ES-I3 (cell line): Measurements from ENCODE around the gene DNAJC6.
"Not testable (repeated sequence)": the region's sequence is repeated elsewhere in the genome, so short reads cannot be mapped to it uniquely, and the experiment has no call there.

Experiments
- H3K36me3 ChIP-seq: 2 replicates; pipeline ENCODE4 v1.6.1; 2013; ENCODE audit warnings: mild to moderate bottlenecking, low read length, control low read depth, moderate library complexity; ENCODE audit not compliant: insufficient read depth
- H3K4me1 ChIP-seq: 2 replicates; pipeline ENCODE4 v1.6.1; 2013; ENCODE audit warnings: mild to moderate bottlenecking, control low read depth, low read length; ENCODE audit not compliant: insufficient read depth
- H3K9ac ChIP-seq: 2 replicates; pipeline ENCODE4 v1.6.1; 2013; ENCODE audit warnings: low read depth, mild to moderate bottlenecking, low read length, moderate library complexity
- H3K9me3 ChIP-seq: 2 replicates; pipeline ENCODE4 v1.6.1; 2013; ENCODE audit warnings: mild to moderate bottlenecking, low read length, moderate library complexity; ENCODE audit not compliant: control insufficient read depth, insufficient read depth

The DNAJC6 gene

DNA sequence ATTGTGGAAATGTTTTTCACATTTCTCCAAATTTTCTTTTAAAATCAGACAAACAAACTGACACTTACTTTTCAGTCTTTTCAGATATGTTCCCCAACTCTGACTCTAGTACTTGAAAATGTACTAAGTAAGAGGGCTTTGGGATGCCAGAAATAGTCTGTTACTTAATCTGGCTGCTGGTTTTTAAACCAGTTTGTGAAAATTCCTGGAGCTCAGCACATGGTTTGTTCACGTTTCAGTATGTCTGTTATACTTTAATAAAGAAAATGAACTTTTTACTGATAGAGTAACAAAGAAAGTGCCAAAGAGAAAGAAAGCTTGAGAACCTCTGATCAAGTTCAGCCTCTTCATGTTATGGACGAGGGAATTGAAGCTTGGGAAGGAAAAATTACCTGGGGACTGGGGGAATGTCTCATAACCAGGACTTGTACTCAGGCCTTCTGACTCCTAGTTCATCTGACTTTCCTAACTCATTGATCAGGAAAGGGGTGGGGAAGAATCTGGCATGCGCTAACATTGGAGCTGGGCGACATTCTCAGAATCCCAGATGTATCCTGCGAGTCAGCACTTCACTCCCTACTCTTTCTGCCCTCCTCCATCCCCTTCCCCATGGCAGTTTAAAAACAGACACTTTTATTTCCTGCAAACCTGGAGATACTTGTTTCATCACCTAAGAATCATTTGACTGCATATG is 30.8 kb upstream of the DNAJC6 start:
- Histone ChIP-seq H3K4me1 (peaks cover 33% of the 10 kb centered on the region), H3K9ac (peak overlapping the region; percentile 44; the same call in 1 of the 2 replicates), H3K36me3 (no peaks in the 10 kb centered on the region), H3K9me3 (no peaks in the 10 kb centered on the region)

DNA sequence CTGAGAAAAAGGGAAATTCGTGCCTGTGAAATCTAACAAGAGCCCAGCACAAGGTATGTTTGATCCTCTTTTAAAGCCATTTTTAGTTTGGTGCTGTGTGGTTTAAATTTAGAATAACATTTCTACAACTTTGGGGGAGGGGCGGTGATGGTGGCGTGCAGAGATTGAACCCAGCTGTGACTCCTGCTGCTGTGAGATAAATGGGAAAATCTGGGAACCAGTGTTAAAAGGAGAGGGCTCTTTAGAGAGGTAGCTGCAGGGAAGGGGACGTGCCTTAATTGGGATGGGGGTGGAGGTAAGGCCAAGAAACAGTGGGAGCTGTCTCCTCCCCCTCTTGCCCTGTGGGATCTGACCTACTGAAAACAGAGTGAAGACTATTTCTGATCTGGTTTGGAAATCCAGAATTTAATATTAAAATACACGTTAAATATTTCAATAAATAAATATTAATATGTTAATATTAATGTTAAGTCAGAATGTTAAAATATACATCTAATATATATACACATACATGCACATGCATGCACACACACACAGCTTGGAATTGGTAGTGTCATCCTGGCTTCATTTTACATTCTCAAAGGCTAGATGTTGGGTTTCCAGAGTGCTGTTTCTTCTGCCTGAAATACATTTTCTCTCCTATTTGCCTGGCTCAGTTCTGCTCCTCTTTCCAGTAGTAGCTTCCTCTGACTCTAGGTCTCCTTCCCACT is 30.1 kb upstream of the DNAJC6 start:
- Histone ChIP-seq H3K9me3 (no peaks in the 10 kb centered on the region), H3K4me1 (peaks cover 33% of the 10 kb centered on the region), H3K36me3 (no peaks in the 10 kb centered on the region), H3K9ac (peak overlapping the region; percentile 44; the same call in 1 of the 2 replicates)

GRCh38 chr1:65281846-65282245 is 27.5 kb upstream of the DNAJC6 start:
- Histone ChIP-seq H3K9ac (no peak overlapping the region), H3K9me3 (no peaks in the 10 kb centered on the region), H3K4me1 (peaks cover 27% of the 10 kb centered on the region), H3K36me3 (no peaks in the 10 kb centered on the region)

DNA sequence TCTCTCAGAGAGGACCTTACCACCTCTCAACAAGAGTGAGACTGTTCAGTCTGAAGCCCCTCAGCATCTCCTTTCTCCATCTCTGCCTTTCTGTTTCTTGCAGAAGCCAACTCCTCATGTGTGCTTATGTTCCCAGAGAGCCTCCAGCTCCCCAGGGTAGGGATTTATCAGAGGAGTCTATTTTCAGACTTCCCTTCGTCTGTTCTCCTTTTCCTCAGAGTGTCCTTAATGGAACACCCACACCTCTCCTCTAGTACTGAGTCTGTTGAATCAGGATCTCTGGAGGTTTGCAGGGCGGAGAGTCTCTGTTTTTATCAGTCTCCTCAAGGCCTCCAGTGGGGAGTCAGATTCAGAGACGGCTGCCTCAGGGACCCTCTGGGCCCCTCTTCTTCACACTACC is 25.1 kb upstream of the DNAJC6 start:
- Histone ChIP-seq H3K9me3 (no peaks in the 10 kb centered on the region), H3K36me3 (no peaks in the 10 kb centered on the region), H3K9ac (no peak overlapping the region), H3K4me1 (peaks cover 11% of the 10 kb centered on the region)

DNA sequence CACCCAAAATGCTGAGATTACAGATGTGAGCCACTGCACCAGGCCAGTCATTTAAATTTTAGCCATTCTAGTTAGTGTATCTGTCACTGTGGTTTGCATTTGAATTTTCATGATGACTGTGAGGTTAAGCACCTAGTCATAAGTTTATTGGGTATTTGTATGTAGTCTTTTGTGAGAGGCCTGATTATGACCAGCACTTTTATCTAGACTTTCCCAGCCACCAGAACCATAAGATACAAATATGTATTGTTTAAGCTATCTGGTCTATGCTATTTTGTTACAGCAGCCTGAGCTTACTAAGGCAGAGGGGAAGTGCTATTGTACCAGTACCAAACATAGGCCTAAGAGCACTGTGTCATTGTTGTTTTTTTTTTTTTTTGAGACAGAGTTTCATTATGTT is 19.9 kb upstream of the DNAJC6 start:
- H3K9me3 ChIP-seq: no peaks in the 10 kb centered on the region
- peaks cover 3% of the 10 kb centered on the region; the same call in 1 of the 2 replicates for H3K4me1 ChIP-seq
- no peaks in the 10 kb centered on the region for H3K36me3 ChIP-seq
- no peak overlapping the region for H3K9ac ChIP-seq

GRCh38 chr1:65291818-65292217 is 17.5 kb upstream of the DNAJC6 start:
- H3K9me3 ChIP-seq, H3K9ac ChIP-seq, H3K36me3 ChIP-seq, H3K4me1 ChIP-seq: not testable (repeated sequence)

GRCh38 chr1:65292861-65293593 is 16.3 kb upstream of the DNAJC6 start:
- H3K9me3 ChIP-seq: no peaks in the 10 kb centered on the region
- H3K36me3 ChIP-seq: no peaks in the 10 kb centered on the region
- H3K9ac ChIP-seq: no peak overlapping the region
- H3K4me1 ChIP-seq: peaks cover 3% of the 10 kb centered on the region; the same call in 1 of the 2 replicates

DNA sequence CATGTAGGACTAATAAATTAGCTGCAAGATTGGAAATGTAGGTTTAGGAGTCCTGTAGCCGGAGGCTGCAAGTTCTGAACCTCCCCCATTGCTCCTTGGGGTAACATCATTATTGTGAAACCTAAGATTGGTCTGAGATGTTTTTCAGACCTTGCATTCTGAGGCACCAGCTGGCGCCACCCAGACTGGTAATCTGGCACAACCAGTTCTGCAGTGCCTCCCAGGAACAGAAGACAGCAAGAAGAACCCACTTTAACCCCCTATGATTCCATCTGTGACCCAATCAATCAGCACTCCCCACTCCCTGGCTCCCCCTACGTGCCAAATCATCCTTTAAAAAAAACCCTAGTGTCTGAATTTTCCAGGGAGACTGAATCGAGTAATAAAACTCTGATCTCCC is 11.6 kb upstream of the DNAJC6 start:
- Histone ChIP-seq H3K4me1 (peaks cover 3% of the 10 kb centered on the region; the same call in 1 of the 2 replicates), H3K9me3 (no peaks in the 10 kb centered on the region), H3K9ac (no peak overlapping the region), H3K36me3 (no peaks in the 10 kb centered on the region)

GRCh38 chr1:65299328-65299727 is 10.0 kb upstream of the DNAJC6 start:
- H3K9ac ChIP-seq: no peak overlapping the region
- no peaks in the 10 kb centered on the region for H3K36me3 ChIP-seq
- H3K4me1 ChIP-seq: no peaks in the 10 kb centered on the region
- no peaks in the 10 kb centered on the region for H3K9me3 ChIP-seq

GRCh38 chr1:65308781-65309303 is 501 bp upstream of the DNAJC6 start:
- Histone ChIP-seq H3K9ac (peak overlapping the region; percentile 79; the same call in 1 of the 2 replicates), H3K9me3 (no peaks in the 10 kb centered on the region), H3K36me3 (no peaks in the 10 kb centered on the region), H3K4me1 (peaks cover 3% of the 10 kb centered on the region; the same call in 1 of the 2 replicates)

DNA sequence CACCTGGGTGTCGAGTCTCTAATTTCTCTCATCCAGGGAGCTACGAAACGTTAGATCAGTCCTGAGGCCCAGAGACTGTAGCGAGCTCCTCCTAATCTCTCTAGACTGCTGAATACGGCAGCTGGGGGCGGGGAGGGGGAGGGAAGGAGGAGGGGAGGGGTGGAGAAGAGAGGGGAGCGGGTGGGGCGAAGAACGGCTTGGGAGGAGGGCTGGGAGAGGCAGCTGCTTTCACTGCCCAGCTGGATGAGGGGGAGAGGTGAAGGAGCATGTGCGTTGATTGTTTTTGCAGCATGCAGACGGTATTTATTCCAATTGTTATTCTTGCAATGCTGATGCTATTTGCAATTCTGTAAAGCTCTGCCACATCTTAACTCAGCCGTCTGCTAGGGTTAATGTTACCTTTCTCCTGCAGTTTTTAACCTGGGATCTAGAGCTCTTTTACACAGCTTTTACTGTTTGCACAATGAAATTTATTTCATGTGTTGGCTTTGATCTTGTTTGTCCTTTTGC is 790 bp downstream of the DNAJC6 start:
- Histone ChIP-seq H3K36me3 (no peaks in the 10 kb centered on the region), H3K9me3 (no peaks in the 10 kb centered on the region), H3K9ac (peak overlapping the region; percentile 79; the same call in 1 of the 2 replicates)

DNA sequence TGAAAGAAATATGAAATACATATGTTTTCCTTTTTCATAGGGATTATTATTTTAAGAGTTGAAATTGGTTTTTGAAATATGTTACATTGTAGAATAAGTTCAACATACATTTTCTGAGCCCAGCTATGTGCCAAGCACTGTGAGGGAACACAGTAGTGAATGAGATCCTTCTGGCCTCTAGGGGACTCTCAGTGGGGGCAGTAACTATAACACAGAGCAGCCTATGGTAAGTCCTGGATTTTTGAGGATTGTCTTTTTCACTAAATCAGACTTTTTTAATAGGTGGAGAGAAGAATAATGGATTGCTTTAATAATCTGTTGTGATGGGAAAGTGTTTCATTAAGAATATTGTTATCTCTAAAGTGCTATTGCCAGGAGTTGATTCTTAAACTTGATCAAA is 2.4 kb downstream of the DNAJC6 start:
- Histone ChIP-seq H3K9ac (no peak overlapping the region), H3K36me3 (no peaks in the 10 kb centered on the region), H3K9me3 (no peaks in the 10 kb centered on the region), H3K4me1 (peaks cover 3% of the 10 kb centered on the region; the same call in 1 of the 2 replicates)

More for the DNA sequence above, 790 bp downstream of the DNAJC6 start:
- peaks cover 3% of the 10 kb centered on the region; the same call in 1 of the 2 replicates for H3K4me1 ChIP-seq

GRCh38 chr1:65316233-65316632 is 6.9 kb downstream of the DNAJC6 start:
- no peaks in the 10 kb centered on the region for H3K36me3 ChIP-seq
- no peak overlapping the region for H3K9ac ChIP-seq
- no peaks in the 10 kb centered on the region for H3K4me1 ChIP-seq
- H3K9me3 ChIP-seq: no peaks in the 10 kb centered on the region; the same call in 1 of the 2 replicates
